ENCODE results near the gene RUNX1.

Gene RUNX1

DNA sequence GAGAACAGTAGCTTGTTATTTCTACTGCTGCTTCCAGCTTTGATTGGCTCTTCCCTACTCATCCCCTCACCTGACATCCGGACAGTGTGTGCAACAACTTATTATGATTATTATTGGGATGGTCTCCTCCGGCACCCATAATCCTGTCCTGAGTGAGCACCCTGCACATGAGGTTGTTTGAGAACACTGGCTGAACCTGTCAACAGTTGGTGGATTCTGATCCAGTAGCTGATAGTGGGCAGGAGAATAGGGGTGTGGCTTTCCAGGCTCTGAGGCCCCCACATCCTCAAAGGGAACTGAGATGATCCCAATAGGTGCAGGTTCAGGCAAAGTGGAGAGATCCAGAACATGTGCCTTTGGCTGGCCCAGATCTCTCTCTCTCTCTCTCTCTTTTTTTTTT, 60.5 kb downstream of the RUNX1 start:
- H3K27ac ChIP-seq, result no peak overlapping the region
- TF ChIP-seq, protein P1, sequence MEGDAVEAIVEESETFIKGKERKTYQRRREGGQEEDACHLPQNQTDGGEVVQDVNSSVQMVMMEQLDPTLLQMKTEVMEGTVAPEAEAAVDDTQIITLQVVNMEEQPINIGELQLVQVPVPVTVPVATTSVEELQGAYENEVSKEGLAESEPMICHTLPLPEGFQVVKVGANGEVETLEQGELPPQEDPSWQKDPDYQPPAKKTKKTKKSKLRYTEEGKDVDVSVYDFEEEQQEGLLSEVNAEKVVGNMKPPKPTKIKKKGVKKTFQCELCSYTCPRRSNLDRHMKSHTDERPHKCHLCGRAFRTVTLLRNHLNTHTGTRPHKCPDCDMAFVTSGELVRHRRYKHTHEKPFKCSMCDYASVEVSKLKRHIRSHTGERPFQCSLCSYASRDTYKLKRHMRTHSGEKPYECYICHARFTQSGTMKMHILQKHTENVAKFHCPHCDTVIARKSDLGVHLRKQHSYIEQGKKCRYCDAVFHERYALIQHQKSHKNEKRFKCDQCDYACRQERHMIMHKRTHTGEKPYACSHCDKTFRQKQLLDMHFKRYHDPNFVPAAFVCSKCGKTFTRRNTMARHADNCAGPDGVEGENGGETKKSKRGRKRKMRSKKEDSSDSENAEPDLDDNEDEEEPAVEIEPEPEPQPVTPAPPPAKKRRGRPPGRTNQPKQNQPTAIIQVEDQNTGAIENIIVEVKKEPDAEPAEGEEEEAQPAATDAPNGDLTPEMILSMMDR (IDR thresholded peaks at IDR 0.05), result no peak
- no peak for TF ChIP-seq ZFX (IDR thresholded peaks at IDR 0.05; ENCODE audit: borderline replicate concordance)

DNA sequence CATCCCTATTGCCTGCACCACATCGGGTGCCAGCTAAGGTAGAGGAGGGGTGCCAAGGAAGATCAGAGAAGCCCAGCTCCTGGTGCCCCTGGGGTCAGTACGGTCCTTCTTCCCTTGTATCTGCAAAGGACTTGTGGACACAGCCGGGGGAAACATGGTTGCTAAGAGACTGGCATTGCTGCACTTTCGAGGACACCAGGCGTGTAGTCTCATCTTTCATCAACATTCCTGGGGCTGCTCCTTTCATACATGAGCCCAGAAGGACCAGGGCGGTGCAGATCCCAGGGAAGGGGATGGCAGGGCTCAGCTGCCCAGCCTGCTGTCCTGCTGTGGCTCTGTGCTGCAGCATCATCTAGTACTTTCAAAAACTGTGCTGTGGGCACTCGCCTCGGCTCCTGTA, 61.0 kb downstream of the RUNX1 start:
- H3K27ac ChIP-seq, result no peak overlapping the region
- no peak for TF ChIP-seq ZFX (IDR thresholded peaks at IDR 0.05; ENCODE audit: borderline replicate concordance)
- TF ChIP-seq, protein P1 (IDR thresholded peaks at IDR 0.05), result no peak

DNA sequence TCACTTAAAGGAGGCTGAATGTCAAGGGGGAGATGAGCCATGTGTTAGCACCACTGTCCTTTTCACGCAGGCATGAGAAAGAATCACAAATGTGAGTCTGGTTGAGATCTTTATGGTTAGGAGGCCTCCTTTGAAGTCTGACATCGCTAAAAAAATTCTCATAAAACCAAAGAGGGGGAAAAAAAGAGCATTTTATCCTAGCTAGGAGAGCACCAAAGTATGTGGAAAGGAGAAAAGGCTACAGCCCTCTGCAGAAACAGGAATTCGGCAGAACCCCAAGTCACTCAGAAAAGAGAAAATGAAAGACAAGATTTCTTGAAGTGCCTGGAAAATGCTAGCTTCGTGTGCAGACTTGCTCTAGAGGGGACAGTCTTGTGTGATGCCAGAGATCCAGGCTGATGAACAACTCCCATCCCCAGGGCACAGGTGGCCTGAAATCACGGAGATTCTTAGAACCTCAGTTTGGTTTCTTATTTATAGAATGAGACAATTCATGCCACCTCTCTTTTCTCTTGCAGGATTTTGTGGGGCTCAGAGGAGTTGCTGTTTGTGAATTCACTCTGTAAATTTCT, 61.5 kb downstream of the RUNX1 start:
- no peak for TF ChIP-seq ZFX (IDR thresholded peaks at IDR 0.05; ENCODE audit: borderline replicate concordance)
- TF ChIP-seq, protein P1 (IDR thresholded peaks at IDR 0.05), result no peak
- H3K27ac ChIP-seq, result no peak overlapping the region

DNA sequence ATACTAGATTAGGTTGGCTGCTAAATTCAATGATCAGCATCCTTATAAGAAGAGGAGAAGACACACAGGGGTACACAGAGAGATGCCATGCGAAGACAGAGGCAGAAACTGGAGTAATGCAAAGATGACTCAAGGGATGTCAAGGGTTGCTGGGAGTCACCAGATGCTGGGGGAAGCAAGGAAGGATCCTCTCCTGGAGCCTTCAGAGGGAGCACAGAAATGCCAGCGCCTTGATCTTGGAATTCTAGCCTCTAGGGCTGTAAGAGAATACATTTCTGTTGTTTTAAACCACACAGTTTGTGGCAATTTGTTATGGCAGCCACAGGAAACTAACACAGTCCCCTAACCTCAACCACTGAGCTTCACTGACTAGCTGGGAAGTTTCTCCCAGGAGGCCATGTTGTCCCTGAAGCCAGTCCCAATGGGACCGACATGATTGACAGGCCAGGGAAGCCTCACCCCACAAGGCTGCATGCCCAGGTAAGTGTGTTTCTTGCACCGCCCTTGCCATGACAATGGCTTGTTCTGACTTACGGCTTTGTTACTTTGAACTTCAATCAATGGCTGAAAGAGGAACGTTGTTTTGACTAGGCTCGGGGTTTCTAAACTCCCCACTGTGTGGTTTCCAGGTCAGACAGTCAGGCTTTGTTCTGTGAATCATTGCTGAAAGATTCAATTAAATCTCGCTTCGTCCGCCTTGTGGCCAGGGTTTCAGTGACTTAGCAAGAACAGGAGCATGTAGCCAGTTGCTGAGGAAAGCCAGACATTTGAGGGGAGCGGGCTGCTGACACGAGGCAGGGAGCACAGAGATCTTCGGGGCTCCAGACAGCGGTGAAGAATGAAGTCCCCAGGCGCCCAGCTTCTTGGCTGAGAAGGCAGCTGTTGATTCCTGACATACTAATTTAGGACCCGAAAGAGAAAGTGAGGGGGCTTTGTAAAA, 62.3 kb downstream of the RUNX1 start:
- H3K27ac ChIP-seq, result no peak overlapping the region
- TF ChIP-seq, protein P1 (IDR thresholded peaks at IDR 0.05), result no peak
- TF ChIP-seq ZFX (IDR thresholded peaks at IDR 0.05; ENCODE audit: borderline replicate concordance), result no peak

DNA sequence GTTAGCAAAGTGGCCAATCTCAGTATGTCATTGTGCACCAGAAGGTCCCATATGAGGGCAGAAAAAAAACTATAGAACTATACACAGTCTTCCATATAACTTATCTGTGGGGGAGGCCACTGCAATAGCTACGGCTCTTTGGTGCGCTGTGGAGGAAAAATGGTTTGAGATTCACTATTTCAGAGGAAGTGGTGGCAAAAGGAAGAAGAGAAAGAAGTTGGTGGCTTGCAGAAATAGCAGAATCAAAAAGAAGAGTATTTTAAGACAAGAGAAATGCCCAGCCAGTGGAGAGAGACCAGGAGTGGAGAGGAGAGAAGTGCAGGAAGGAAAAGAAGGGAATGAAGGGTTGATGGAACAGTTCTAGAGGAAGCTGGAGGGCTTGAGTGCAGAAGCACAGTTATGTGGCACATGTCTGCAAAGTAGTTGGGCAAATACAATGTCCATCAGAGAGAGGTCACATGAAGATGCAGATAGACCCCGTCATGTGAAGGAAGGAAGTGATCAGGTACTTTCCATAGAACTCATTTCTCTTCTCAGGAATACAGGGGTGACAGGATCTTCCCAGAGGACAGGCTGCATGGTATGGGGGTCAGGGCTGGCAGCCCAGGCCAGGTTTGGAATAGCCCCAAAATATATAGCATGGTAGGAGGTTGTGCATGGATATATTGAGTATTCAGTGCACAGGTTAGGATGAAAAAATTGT, 64.6 kb downstream of the RUNX1 start:
- TF ChIP-seq, protein P1 (IDR thresholded peaks at IDR 0.05), result no peak
- no peak for TF ChIP-seq ZFX (IDR thresholded peaks at IDR 0.05; ENCODE audit: borderline replicate concordance)
- no peak overlapping the region for H3K27ac ChIP-seq

DNA sequence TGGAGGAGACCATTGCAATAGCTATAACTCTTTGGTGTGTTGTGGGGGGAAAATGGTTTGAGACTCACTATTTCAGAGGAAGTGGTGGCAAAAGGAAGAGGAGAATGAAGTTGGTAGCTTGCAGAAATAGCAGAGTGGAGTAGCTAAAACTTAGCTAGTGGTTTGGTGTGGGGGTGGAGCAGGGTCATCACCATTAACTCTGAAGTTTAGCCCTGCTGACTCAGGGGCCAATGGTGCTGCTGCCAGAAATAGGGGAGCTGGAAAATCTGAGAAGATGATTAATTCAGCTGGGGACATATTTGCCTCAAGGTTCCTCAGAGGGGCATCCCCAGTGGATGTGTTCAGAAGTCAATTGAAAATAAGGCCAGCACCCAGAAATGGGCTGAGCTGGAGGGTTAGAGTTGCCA, 65.4 kb downstream of the RUNX1 start:
- H3K27ac ChIP-seq, result no peak overlapping the region
- no peak for TF ChIP-seq ZFX (IDR thresholded peaks at IDR 0.05; ENCODE audit: borderline replicate concordance)
- TF ChIP-seq, protein P1 (IDR thresholded peaks at IDR 0.05), result no peak

Measured in 22Rv1 (cell line).